Measurements from ENCODE around the gene RNF166.

Gene RNF166

GRCh38 chr16:88723911-88724310 is 17.7 kb upstream of the RNF166 start:
- no peak for DNase-seq (ENCODE audit: low spot score)

GRCh38 chr16:88723507-88723887 is 17.3 kb upstream of the RNF166 start:
- DNase-seq (ENCODE audit: low spot score) = no peak

- no peak for DNase-seq (ENCODE audit: low spot score)
Observed at GRCh38 chr16:88722784-88723506, 16.7 kb upstream of the RNF166 start.

GRCh38 chr16:88721815-88722755 is 15.9 kb upstream of the RNF166 start:
- no peak for DNase-seq (ENCODE audit: low spot score)

- no peak for DNase-seq (ENCODE audit: low spot score)
Observed at GRCh38 chr16:88721236-88721635, 15.0 kb upstream of the RNF166 start.

GRCh38 chr16:88720396-88720970 is 14.3 kb upstream of the RNF166 start:
- DNase-seq (ENCODE audit: low spot score) = no peak

GRCh38 chr16:88719933-88720296 is 13.7 kb upstream of the RNF166 start:
- no peak for DNase-seq (ENCODE audit: low spot score)

- DNase-seq (ENCODE audit: low spot score) = no peak
Observed at GRCh38 chr16:88719267-88719932, 13.2 kb upstream of the RNF166 start.

- no peak for DNase-seq (ENCODE audit: low spot score)
Observed at GRCh38 chr16:88718178-88718577, 12.0 kb upstream of the RNF166 start.

GRCh38 chr16:88716601-88717001 is 10.4 kb upstream of the RNF166 start:
- no peak for DNase-seq (ENCODE audit: low spot score)

GRCh38 chr16:88716201-88716600 is 10.0 kb upstream of the RNF166 start:
- no peak for DNase-seq (ENCODE audit: low spot score)

- no peak for DNase-seq (ENCODE audit: low spot score)
Observed at GRCh38 chr16:88715312-88716190, 9.3 kb upstream of the RNF166 start.

- no peak for DNase-seq (ENCODE audit: low spot score)
Observed at GRCh38 chr16:88714420-88715302, 8.5 kb upstream of the RNF166 start.

GRCh38 chr16:88713568-88714419 is 7.6 kb upstream of the RNF166 start:
- no peak for DNase-seq (ENCODE audit: low spot score)

GRCh38 chr16:88713054-88713453 is 6.8 kb upstream of the RNF166 start:
- no peak for DNase-seq (ENCODE audit: low spot score)

GRCh38 chr16:88712362-88712979 is 6.3 kb upstream of the RNF166 start:
- no peak for DNase-seq (ENCODE audit: low spot score)

GRCh38 chr16:88711750-88712340 is 5.6 kb upstream of the RNF166 start:
- DNase-seq (ENCODE audit: low spot score) = no peak

- no peak for DNase-seq (ENCODE audit: low spot score)
Observed at GRCh38 chr16:88710556-88710955, 4.3 kb upstream of the RNF166 start.

Measured in D341Med (cell line).